HG02840 (cell line): ENCODE data around the gene FARP1.

Source experiments
- ATAC-seq: cut with Tn5 transposase; IDR thresholded peaks from one replicate; pipeline ENCODE4 v1.9.1; 2021; ENCODE audit warnings: mild to moderate bottlenecking, moderate library complexity, moderate number of reproducible peaks; ENCODE audit not compliant: unreplicated experiment, low FRiP score

Gene FARP1

GRCh38 chr13:98173431-98174152 is 30.7 kb downstream of the FARP1 start:
- ATAC-seq = no peak

GRCh38 chr13:98174307-98174706 is 31.4 kb downstream of the FARP1 start:
- no peak for ATAC-seq

GRCh38 chr13:98175043-98175442 is 32.1 kb downstream of the FARP1 start:
- no peak for ATAC-seq

GRCh38 chr13:98175823-98176222 is 32.9 kb downstream of the FARP1 start:
- no peak for ATAC-seq

- ATAC-seq = no peak
Observed at GRCh38 chr13:98176777-98177608, 34.1 kb downstream of the FARP1 start, which contains the start of gene RNF113B. RNF113B (minus strand) TSS chr13:98177269; CDS start chr13:98177236, 33 bp downstream.

- ATAC-seq = no peak
Observed at GRCh38 chr13:98180092-98180491, 37.2 kb downstream of the FARP1 start.

GRCh38 chr13:98181111-98181815 is 38.4 kb downstream of the FARP1 start:
- no peak for ATAC-seq

GRCh38 chr13:98182153-98182552 is 39.3 kb downstream of the FARP1 start:
- ATAC-seq = no peak

- no peak for ATAC-seq
Observed at GRCh38 chr13:98182589-98182988, 39.7 kb downstream of the FARP1 start.

GRCh38 chr13:98184792-98185191 is 41.9 kb downstream of the FARP1 start:
- ATAC-seq = no peak

- no peak for ATAC-seq
Observed at GRCh38 chr13:98187155-98187964, 44.5 kb downstream of the FARP1 start.

GRCh38 chr13:98187965-98188261 is 45.0 kb downstream of the FARP1 start:
- no peak for ATAC-seq

GRCh38 chr13:98188544-98189166 is 45.8 kb downstream of the FARP1 start:
- ATAC-seq = no peak

- ATAC-seq = no peak
Observed at GRCh38 chr13:98189841-98190505, 47.1 kb downstream of the FARP1 start.

GRCh38 chr13:98190889-98191444 is 48.1 kb downstream of the FARP1 start:
- ATAC-seq = no peak

GRCh38 chr13:98192008-98192407 is 49.1 kb downstream of the FARP1 start:
- no peak for ATAC-seq

- no peak for ATAC-seq
Observed at GRCh38 chr13:98195054-98195791, 52.3 kb downstream of the FARP1 start.

- ATAC-seq = no peak
Observed at GRCh38 chr13:98198683-98199082, 55.8 kb downstream of the FARP1 start.
